Mesendoderm (in vitro differentiated cells): ENCODE data around the gene MOB3B.

ENCODE experiments used
- DNase-seq: peaks from one replicate; pipeline ENCODE4 v3.0.0; 2013
- H2AK5ac ChIP-seq: 2 replicates; pipeline ENCODE4 v1.6.1; 2013; ENCODE audit warnings: low read length, inconsistent platforms
- H2BK120ac ChIP-seq: 2 replicates; pipeline ENCODE4 v1.6.1; 2013; ENCODE audit warnings: low read depth, mild to moderate bottlenecking, low read length, moderate library complexity, mixed read lengths
- H2BK15ac ChIP-seq: replicated peaks from 2 replicates; pipeline ENCODE4 v1.6.1; 2013; ENCODE audit warnings: low read depth, mild to moderate bottlenecking, moderate library complexity
- H2BK5ac ChIP-seq: 2 replicates; pipeline ENCODE4 v1.6.1; 2013; ENCODE audit warnings: low read length, inconsistent platforms
- H3K18ac ChIP-seq: 2 replicates; pipeline ENCODE4 v1.6.1; 2013; ENCODE audit warnings: mild to moderate bottlenecking, low read length, mixed read lengths
- H3K23ac ChIP-seq: one replicate; pipeline ENCODE4 v1.6.1; 2013; ENCODE audit warnings: low read length
- H3K27ac ChIP-seq: 2 replicates; pipeline ENCODE4 v1.5.1; 2013; ENCODE audit warnings: low read depth, mild to moderate bottlenecking, inconsistent platforms, low read length, moderate library complexity
- H3K27me3 ChIP-seq: 2 replicates; pipeline ENCODE4 v1.6.1; 2013; ENCODE audit warnings: low read length, control low read depth, mild to moderate bottlenecking, inconsistent platforms; ENCODE audit not compliant: insufficient read depth, poor library complexity
- H3K36me3 ChIP-seq: 2 replicates; pipeline ENCODE4 v1.6.1; 2013; ENCODE audit warnings: low read length, inconsistent platforms; ENCODE audit not compliant: control insufficient read depth, insufficient read depth
- H3K4ac ChIP-seq: one replicate; pipeline ENCODE4 v1.6.1; 2013; ENCODE audit warnings: low read depth, mild to moderate bottlenecking, low read length, moderate library complexity
- H3K4me1 ChIP-seq: 2 replicates; pipeline ENCODE4 v1.6.1; 2013; ENCODE audit warnings: low read depth, low read length, inconsistent platforms; ENCODE audit not compliant: control insufficient read depth
- H3K4me2 ChIP-seq: 2 replicates; pipeline ENCODE4 v1.6.1; 2013; ENCODE audit warnings: low read length
- H3K4me3 ChIP-seq: 2 replicates; pipeline ENCODE4 v1.5.1; 2013; ENCODE audit warnings: mild to moderate bottlenecking, low read length
- H3K56ac ChIP-seq: one replicate; pipeline ENCODE4 v1.6.1; 2013; ENCODE audit warnings: low read length
- H3K79me1 ChIP-seq: 2 replicates; pipeline ENCODE4 v1.6.1; 2013; ENCODE audit warnings: low read length, inconsistent platforms
- H3K79me2 ChIP-seq: 2 replicates; pipeline ENCODE4 v1.6.1; 2013; ENCODE audit warnings: mild to moderate bottlenecking, low read length; ENCODE audit not compliant: control insufficient read depth, insufficient read depth
- H3K9ac ChIP-seq: 2 replicates; pipeline ENCODE4 v1.6.1; 2013; ENCODE audit warnings: low read length, inconsistent platforms
- H4K5ac ChIP-seq: one replicate; pipeline ENCODE4 v1.6.1; 2013; ENCODE audit warnings: low read length
- H4K8ac ChIP-seq: one replicate; pipeline ENCODE4 v1.6.1; 2013; ENCODE audit warnings: low read depth, mild to moderate bottlenecking, control low read depth, low read length, moderate library complexity
- WGBS: extraction: QIAGEN DNeasy Blood & Tissue Kit; methylation state at CpG from one replicate; pipeline ENCODE4 v1.1.7; 2013; ENCODE audit warnings: low lambda C conversion rate, missing lambda C conversion rate; ENCODE audit not compliant: insufficient coverage; ENCODE audit errors: extremely low coverage; 5-methylcytosine and 5-hydroxymethylcytosine counted together

The MOB3B gene

DNA sequence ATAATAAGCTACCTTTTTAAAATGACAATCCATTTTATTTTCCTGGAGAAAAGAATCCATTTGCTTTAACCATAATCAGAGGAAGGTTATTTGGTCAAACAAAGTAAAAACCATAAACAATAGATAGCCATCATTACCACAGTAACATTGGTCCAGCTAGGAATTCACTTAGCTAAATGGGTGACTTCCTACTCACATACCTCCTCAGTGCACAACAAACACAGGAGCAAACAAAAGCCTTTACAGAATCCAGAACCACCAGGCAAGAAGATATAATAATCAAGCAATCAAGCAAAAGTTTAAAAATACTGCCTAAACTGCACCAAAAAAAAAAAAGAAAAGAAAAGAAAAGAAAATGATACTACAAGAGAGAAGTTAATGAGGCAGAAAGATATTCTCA lies 6.5 kb downstream of the MOB3B start:
- no peak overlapping the region for H3K18ac ChIP-seq
- H4K8ac ChIP-seq = no peak overlapping the region
- no peak overlapping the region for H3K23ac ChIP-seq
- no peak overlapping the region for H3K9ac ChIP-seq
- H3K4me2 ChIP-seq = no peak overlapping the region
- no peak overlapping the region for H3K27ac ChIP-seq
- no peak overlapping the region for H2BK15ac ChIP-seq
- DNase-seq = peak; percentile 21
- H3K4me3 ChIP-seq = no peak overlapping the region
- H3K79me2 ChIP-seq = no peaks in the 10 kb centered on the region
- no peak overlapping the region for H2BK5ac ChIP-seq
- H4K5ac ChIP-seq = no peak overlapping the region
- no peak overlapping the region for H3K4ac ChIP-seq
- H3K4me1 ChIP-seq = peaks cover 6% of the 10 kb centered on the region
- no peaks in the 10 kb centered on the region for H3K27me3 ChIP-seq
- H2BK120ac ChIP-seq = no peak overlapping the region
- no peak overlapping the region for H3K56ac ChIP-seq
- no peaks in the 10 kb centered on the region for H3K79me1 ChIP-seq
- no peaks in the 10 kb centered on the region for H3K36me3 ChIP-seq
- no peak overlapping the region for H2AK5ac ChIP-seq

DNA sequence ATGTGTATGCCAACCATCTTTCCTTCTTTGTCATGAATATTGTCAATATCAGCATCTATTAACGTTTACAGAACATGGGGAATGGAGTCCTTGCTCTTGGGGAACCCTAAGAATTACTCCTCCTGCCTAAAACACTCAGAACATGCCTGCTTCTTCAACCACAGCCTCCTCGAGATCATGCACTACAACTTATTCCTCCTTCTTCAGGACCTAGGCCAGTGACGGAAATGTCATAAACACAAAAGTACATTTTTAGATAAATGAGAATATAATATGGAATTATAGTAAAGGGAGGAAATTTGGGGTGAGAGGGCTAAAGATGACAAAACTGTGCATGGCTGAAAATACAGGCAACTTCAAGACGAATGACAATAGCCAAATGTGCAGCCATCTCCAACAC lies 8.6 kb downstream of the MOB3B start:
- Histone ChIP-seq H3K4me2 (no peak overlapping the region), H3K4me3 (no peak overlapping the region), H3K9ac (no peak overlapping the region), H3K79me1 (no peaks in the 10 kb centered on the region), H2BK5ac (no peak overlapping the region), H4K5ac (no peak overlapping the region), H3K18ac (no peak overlapping the region), H2BK120ac (no peak overlapping the region), H3K56ac (no peak overlapping the region), H2AK5ac (no peak overlapping the region), H4K8ac (no peak overlapping the region), H3K4ac (no peak overlapping the region), H3K4me1 (peaks cover 2% of the 10 kb centered on the region), H3K23ac (no peak overlapping the region), H3K36me3 (no peaks in the 10 kb centered on the region), H3K27ac (no peak overlapping the region), H3K27me3 (no peaks in the 10 kb centered on the region), H2BK15ac (no peak overlapping the region), H3K79me2 (no peaks in the 10 kb centered on the region)
- DNase-seq = no peak
- no CpG with 5 or more reads among the region's 4 CpGs for WGBS

DNA sequence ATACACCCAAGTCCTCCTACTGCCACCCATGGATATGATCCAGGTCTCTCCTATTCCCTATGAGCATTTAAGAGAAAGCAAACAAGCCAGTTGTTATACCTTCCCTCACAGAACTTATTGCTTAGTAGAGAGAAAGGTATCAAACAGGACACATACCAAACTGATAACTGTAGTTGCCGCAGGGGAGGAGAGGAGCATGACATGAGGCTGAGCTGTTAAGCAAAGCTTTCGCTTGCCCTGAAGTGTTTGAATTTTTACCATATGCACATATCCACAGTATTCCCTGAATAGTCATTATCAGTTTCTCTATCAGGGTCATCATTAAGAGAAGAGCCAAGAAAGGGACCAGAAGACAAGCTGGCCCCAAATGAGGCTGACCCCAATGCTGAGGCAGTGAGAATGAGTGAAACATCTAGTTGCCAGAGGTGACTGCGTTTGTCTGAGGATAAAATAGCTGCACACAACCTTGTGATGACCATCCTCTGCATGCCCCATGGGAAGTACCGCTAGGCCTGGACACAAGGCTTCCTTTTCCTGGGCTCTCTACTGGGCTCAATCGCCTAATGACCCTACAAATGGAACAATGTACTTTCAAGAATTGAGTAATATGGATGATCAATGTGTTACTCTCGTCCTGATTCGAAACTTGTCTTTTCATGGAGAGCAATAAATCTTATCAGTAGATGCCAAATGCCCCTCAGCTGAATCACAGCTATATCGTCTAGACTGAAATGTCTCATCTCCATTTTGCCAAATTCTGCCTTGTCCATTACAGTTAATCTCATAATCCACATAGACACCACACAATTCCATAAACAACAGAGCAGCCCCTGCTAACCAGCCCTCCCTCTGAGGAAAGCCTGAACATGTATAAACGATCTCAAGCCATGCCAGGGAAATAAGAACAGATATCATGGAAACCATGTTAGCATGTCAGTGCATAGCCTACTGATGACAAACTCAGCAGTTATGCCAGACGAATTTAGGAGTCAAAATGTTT lies 9.8 kb downstream of the MOB3B start:
- Histone ChIP-seq H2AK5ac (no peak overlapping the region), H3K27ac (no peak overlapping the region), H2BK120ac (no peak overlapping the region), H2BK5ac (no peak overlapping the region), H3K18ac (no peak overlapping the region), H3K4me1 (peaks cover 2% of the 10 kb centered on the region), H3K79me2 (no peaks in the 10 kb centered on the region), H3K79me1 (no peaks in the 10 kb centered on the region), H2BK15ac (no peak overlapping the region), H3K27me3 (no peaks in the 10 kb centered on the region), H4K5ac (no peak overlapping the region), H3K4me2 (no peak overlapping the region), H3K4me3 (no peak overlapping the region), H3K56ac (peak overlapping the region; percentile 5), H3K4ac (no peak overlapping the region), H3K23ac (no peak overlapping the region), H3K9ac (no peak overlapping the region), H3K36me3 (no peaks in the 10 kb centered on the region), H4K8ac (no peak overlapping the region)
- peak; percentile 53 for DNase-seq
- WGBS = no CpG with 5 or more reads among the region's 10 CpGs

DNA sequence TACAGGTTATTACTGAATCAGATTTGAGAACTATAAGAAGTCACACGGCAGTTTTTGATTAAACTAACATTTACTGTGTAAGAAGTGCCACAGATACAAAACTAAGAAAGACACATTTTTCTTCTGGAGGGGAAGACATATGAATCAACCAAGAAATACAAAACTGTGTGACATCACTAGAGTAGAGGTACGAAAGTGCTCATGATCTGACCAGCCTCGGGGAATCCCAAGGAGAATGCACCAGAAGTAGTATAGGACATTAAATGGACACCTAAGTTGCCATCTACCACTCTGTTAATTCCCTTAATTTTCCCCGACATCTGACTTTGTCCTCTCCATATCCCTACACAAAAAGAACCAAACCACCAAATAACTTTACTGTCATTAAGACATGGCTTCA lies 10.8 kb downstream of the MOB3B start:
- no peak overlapping the region for H4K5ac ChIP-seq
- no peak for DNase-seq
- no peaks in the 10 kb centered on the region for H3K36me3 ChIP-seq
- H3K4me1 ChIP-seq = peaks cover 2% of the 10 kb centered on the region
- WGBS = no CpG with 5 or more reads among the region's 4 CpGs
- H3K23ac ChIP-seq = no peak overlapping the region
- no peak overlapping the region for H2BK5ac ChIP-seq
- no peak overlapping the region for H4K8ac ChIP-seq
- H2BK120ac ChIP-seq = no peak overlapping the region
- no peak overlapping the region for H3K4ac ChIP-seq
- no peak overlapping the region for H3K4me2 ChIP-seq
- no peak overlapping the region for H3K27ac ChIP-seq
- H3K4me3 ChIP-seq = no peak overlapping the region
- no peak overlapping the region for H2AK5ac ChIP-seq
- H3K18ac ChIP-seq = no peak overlapping the region
- H3K9ac ChIP-seq = no peak overlapping the region
- no peaks in the 10 kb centered on the region for H3K79me2 ChIP-seq
- no peak overlapping the region for H2BK15ac ChIP-seq
- H3K27me3 ChIP-seq = no peaks in the 10 kb centered on the region
- no peaks in the 10 kb centered on the region for H3K79me1 ChIP-seq
- no peak overlapping the region for H3K56ac ChIP-seq

DNA sequence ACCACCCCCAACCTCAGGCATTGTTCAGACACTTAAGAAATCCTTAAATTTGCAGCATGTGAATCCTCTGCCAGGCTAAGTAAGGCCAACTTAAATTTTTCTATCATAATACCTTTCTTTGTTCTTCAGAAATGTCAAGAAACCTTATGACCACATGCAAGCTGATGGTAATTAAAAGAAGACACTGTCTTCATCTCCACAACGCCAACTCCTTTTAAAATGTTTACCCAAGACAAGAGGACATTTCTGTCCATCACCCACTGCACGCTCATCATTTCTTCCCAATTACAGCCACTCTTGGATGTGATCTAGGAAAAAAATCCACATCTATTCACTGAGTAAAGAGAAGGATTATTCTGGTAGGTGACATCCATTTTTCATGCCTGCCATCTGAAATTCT lies 11.6 kb downstream of the MOB3B start:
- no peak overlapping the region for H3K56ac ChIP-seq
- no peak overlapping the region for H3K18ac ChIP-seq
- H3K4me2 ChIP-seq = no peak overlapping the region
- no peak overlapping the region for H3K23ac ChIP-seq
- no peak overlapping the region for H3K27ac ChIP-seq
- H2BK15ac ChIP-seq = no peak overlapping the region
- H2BK120ac ChIP-seq = no peak overlapping the region
- no CpG with 5 or more reads among the region's 2 CpGs for WGBS
- no peak overlapping the region for H4K5ac ChIP-seq
- H3K36me3 ChIP-seq = no peaks in the 10 kb centered on the region
- H3K9ac ChIP-seq = no peak overlapping the region
- H2BK5ac ChIP-seq = no peak overlapping the region
- H3K4me3 ChIP-seq = no peak overlapping the region
- peaks cover 2% of the 10 kb centered on the region for H3K4me1 ChIP-seq
- H4K8ac ChIP-seq = no peak overlapping the region
- DNase-seq = no peak
- H3K79me1 ChIP-seq = no peaks in the 10 kb centered on the region
- H2AK5ac ChIP-seq = no peak overlapping the region
- H3K79me2 ChIP-seq = no peaks in the 10 kb centered on the region
- no peak overlapping the region for H3K4ac ChIP-seq
- H3K27me3 ChIP-seq = no peaks in the 10 kb centered on the region

DNA sequence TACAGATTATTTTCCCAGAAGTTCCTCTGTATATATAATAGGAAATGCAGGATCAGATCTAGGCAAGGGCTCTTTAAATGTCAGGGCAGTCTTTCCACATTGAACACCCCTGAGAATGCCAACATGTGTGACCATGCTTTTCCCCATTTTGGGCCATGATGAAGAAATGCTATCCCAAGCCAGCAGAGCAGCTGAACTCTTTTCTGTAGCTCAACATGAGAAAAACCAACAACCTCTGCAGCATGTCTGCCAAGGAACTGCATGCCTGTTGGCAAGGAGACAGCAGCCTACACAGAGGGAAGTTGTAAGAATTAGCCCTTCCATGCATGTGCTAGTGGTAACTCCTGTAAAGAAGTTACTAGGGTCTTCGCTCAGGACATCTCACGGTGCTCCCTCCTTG lies 15.1 kb downstream of the MOB3B start:
- no peak overlapping the region for H3K56ac ChIP-seq
- H3K79me1 ChIP-seq = no peaks in the 10 kb centered on the region
- H3K23ac ChIP-seq = no peak overlapping the region
- no peaks in the 10 kb centered on the region for H3K79me2 ChIP-seq
- no peaks in the 10 kb centered on the region for H3K4me1 ChIP-seq
- no peak overlapping the region for H3K18ac ChIP-seq
- no peaks in the 10 kb centered on the region for H3K27me3 ChIP-seq
- H2AK5ac ChIP-seq = no peak overlapping the region
- H3K27ac ChIP-seq = no peak overlapping the region
- H4K5ac ChIP-seq = no peak overlapping the region
- no peak overlapping the region for H2BK5ac ChIP-seq
- DNase-seq = no peak
- H3K36me3 ChIP-seq = no peaks in the 10 kb centered on the region
- no peak overlapping the region for H3K9ac ChIP-seq
- H4K8ac ChIP-seq = no peak overlapping the region
- no peak overlapping the region for H3K4me2 ChIP-seq
- H2BK120ac ChIP-seq = no peak overlapping the region
- no peak overlapping the region for H3K4me3 ChIP-seq
- no CpG with 5 or more reads among the region's 2 CpGs for WGBS
- no peak overlapping the region for H3K4ac ChIP-seq
- no peak overlapping the region for H2BK15ac ChIP-seq
